CD4-positive, alpha-beta memory T cell (primary cell): ENCODE results near the gene ERVV-1. TPM values are rescaled to one million over a fixed set of nuclear protein-coding genes. Genes with fewer than 3 reads are reported as not detected.
"Not testable (repeated sequence)": the region's sequence is repeated elsewhere in the genome, so short reads cannot be mapped to it uniquely, and the experiment has no call there.

ENCODE experiments used
- CTCF ChIA-PET: fragments of 350-600 bp; sonication (Branson Sonifier 250); formaldehyde crosslinking; loops from one replicate; lab custom pipeline; 2021; ENCODE audit warnings: inconsistent platforms; ENCODE audit not compliant: partially characterized antibody; lab: Charles Lee
- POLR2A ChIA-PET: fragments of 350-600 bp; sonication (Branson Sonifier 250); formaldehyde crosslinking; loops from one replicate; lab custom pipeline; 2021; ENCODE audit not compliant: partially characterized antibody; lab: Charles Lee
- DNase-seq, 5 donors: peaks; one replicate each; pipeline versions ENCODE4 v3.0.0 to v3.0.0-alpha.2; 2020 to 2022; ENCODE audit warnings: mixed read lengths in 1 of 5
- H3K27ac ChIP-seq: one replicate; pipeline ENCODE4 v1.7.0; 2013; ENCODE audit warnings: low read depth, low read length
- H3K27me3 ChIP-seq: 2 replicates; pipeline ENCODE4 v1.7.0; 2013; ENCODE audit warnings: mild to moderate bottlenecking, low read length, moderate library complexity; ENCODE audit not compliant: insufficient read depth
- H3K36me3 ChIP-seq: 2 replicates; pipeline ENCODE4 v1.7.0; 2013; ENCODE audit warnings: mild to moderate bottlenecking, low read length, moderate library complexity; ENCODE audit not compliant: insufficient read depth
- H3K4me1 ChIP-seq: 2 replicates; pipeline ENCODE4 v1.7.0; 2013; ENCODE audit warnings: mild to moderate bottlenecking, low read length, moderate library complexity; ENCODE audit not compliant: insufficient read depth
- H3K4me3 ChIP-seq, 2 donors: one replicate each; pipeline ENCODE4 v1.7.0; 2013; ENCODE audit warnings: low read length in 2 of 2, mild to moderate bottlenecking in 1 of 2
- H3K9me3 ChIP-seq, 2 donors: one replicate each; pipeline ENCODE4 v1.7.0; 2013; ENCODE audit warnings: low read length in 2 of 2, control low read depth in 1 of 2; ENCODE audit not compliant: control insufficient read depth in 1 of 2
- H3K27ac Mint-ChIP-seq, 7 donors: one replicate each; pipeline ENCODE4 v1.8.0; 2020 to 2021; ENCODE audit warnings: mixed read lengths in 7 of 7, mild to moderate bottlenecking in 6 of 7, inconsistent platforms in 3 of 7, moderate library complexity in 3 of 7
- H3K27me3 Mint-ChIP-seq, 2 donors: one replicate each; pipeline ENCODE4 v1.8.0; 2020 to 2021; ENCODE audit warnings: mixed read lengths in 2 of 2
- H3K36me3 Mint-ChIP-seq, 2 donors: one replicate each; pipeline ENCODE4 v1.8.0; 2020 to 2021; ENCODE audit warnings: mixed read lengths in 2 of 2, inconsistent platforms in 1 of 2, mild to moderate bottlenecking in 1 of 2
- H3K4me1 Mint-ChIP-seq, 4 donors: one replicate each; pipeline ENCODE4 v1.8.0; 2020 to 2021; ENCODE audit warnings: mixed read lengths in 4 of 4, mild to moderate bottlenecking in 1 of 4
- H3K4me3 Mint-ChIP-seq, 8 donors: one replicate each; pipeline ENCODE4 v1.8.0; 2020 to 2021; ENCODE audit warnings: mixed read lengths in 8 of 8, mild to moderate bottlenecking in 7 of 8, moderate library complexity in 6 of 8, inconsistent platforms in 3 of 8
- H3K9me3 Mint-ChIP-seq, 8 donors: one replicate each; pipeline ENCODE4 v1.8.0; 2020 to 2021; ENCODE audit warnings: mixed read lengths in 8 of 8, mild to moderate bottlenecking in 5 of 8, inconsistent platforms in 3 of 8, moderate library complexity in 1 of 8
- intact Hi-C: fragments of 100-400 bp; cut with micrococcal nuclease; formaldehyde crosslinking; loops from one replicate; pipeline ENCODE4 v1.15.1; 2023
- polyA plus RNA-seq, 2 donors: library from polyadenylated mRNA; unstranded; fragments of 300-500 nt; fragmentation: Illumina TruSeq; gene quantifications; one replicate each; pipeline ENCODE4 v1.2.3, GENCODE V29; 2021
- total RNA-seq, 2 experiments: library from RNA; stranded (reverse); gene quantifications; one replicate each; pipeline ENCODE4 v1.2.3, GENCODE V29; 2021

The ERVV-1 gene
- total RNA-seq (not detected), polyA plus RNA-seq (not detected)

- intact Hi-C loops = no loop called here
- POLR2A ChIA-PET = no interaction called here
- CTCF ChIA-PET = no interaction called here
Measured at GRCh38 chr19:53013621-53014020, at the start of gene ERVV-1. Gene ERVV-1, plus strand, starts transcription at chr19:53013921. Its CDS starts 170 bp downstream, at chr19:53014091.

GRCh38 chr19:52967772-52968171, 45.9 kb upstream of the ERVV-1 start:
- Mint-ChIP-seq H3K27ac (no peak overlapping the region), H3K27me3 (peaks cover 0 to 1% of the 10 kb centered on the region in 2 donors), H3K4me3 (no peak overlapping the region), H3K36me3 (peaks cover 35 to 40% of the 10 kb centered on the region in 2 donors), H3K9me3 (peaks cover 0 to 60% (median 46%) of the 10 kb centered on the region in 8 donors), H3K4me1 (peaks cover 8 to 14% (median 11%) of the 10 kb centered on the region in 4 donors)
- POLR2A ChIA-PET = no interaction called here
- H3K36me3 ChIP-seq = no peaks in the 10 kb centered on the region
- peaks cover 7% of the 10 kb centered on the region for H3K4me1 ChIP-seq
- H3K4me3 ChIP-seq = no peak overlapping the region
- no peak overlapping the region for H3K27ac ChIP-seq
- H3K27me3 ChIP-seq = no peaks in the 10 kb centered on the region
- CTCF ChIA-PET = interaction anchor here (0.6 kb wide), 1 partner anchor 13 kb away, joined by 5 read pairs; no protein-coding TSS in a partner anchor
- peaks cover 0 to 14% of the 10 kb centered on the region in 2 donors for H3K9me3 ChIP-seq
- DNase-seq = no peak
- intact Hi-C loops = loop anchor here (10.0 kb wide), 1 partner anchor 227 kb away; the partner anchor contains the start of gene ZNF665

More at GRCh38 chr19:53013621-53014020, at the start of gene ERVV-1:
- DNase-seq = no peak
- H3K27ac ChIP-seq = no peak within 1 kb of the TSS
- no peak within 1 kb of the TSS for H3K27ac Mint-ChIP-seq
- no peaks in the 10 kb centered on the region for H3K9me3 ChIP-seq
- no peaks in the 10 kb centered on the region for H3K27me3 Mint-ChIP-seq
- H3K4me3 ChIP-seq = no peak within 1 kb of the TSS
- H3K27me3 ChIP-seq = no peaks in the 10 kb centered on the region
- no peaks in the 10 kb centered on the region for H3K4me1 ChIP-seq
- peaks cover 0 to 42% (median 17%) of the 10 kb centered on the region in 8 donors for H3K9me3 Mint-ChIP-seq
- no peak within 1 kb of the TSS for H3K4me3 Mint-ChIP-seq
- no peaks in the 10 kb centered on the region for H3K4me1 Mint-ChIP-seq
- H3K36me3 Mint-ChIP-seq = peaks cover 0 to under 1% of the 10 kb centered on the region in 2 donors
- no peaks in the 10 kb centered on the region for H3K36me3 ChIP-seq

GRCh38 chr19:52981329-52981728, 32.4 kb upstream of the ERVV-1 start:
- Histone ChIP-seq H3K36me3 (no peaks in the 10 kb centered on the region), H3K27ac (no peak overlapping the region), H3K4me1 (no peaks in the 10 kb centered on the region), H3K4me3 (no peak overlapping the region), H3K9me3 (peaks cover 0 to 8% of the 10 kb centered on the region in 2 donors), H3K27me3 (no peaks in the 10 kb centered on the region)
- Mint-ChIP-seq H3K4me1 (peaks cover 0 to 4% (median 0%) of the 10 kb centered on the region in 4 donors), H3K36me3 (peaks cover 32 to 42% of the 10 kb centered on the region in 2 donors), H3K4me3 (no peak overlapping the region), H3K27me3 (no peaks in the 10 kb centered on the region), H3K27ac (peak overlapping the region in 2 of 7 donors; percentile 30 to 73), H3K9me3 (peaks cover 2 to 40% (median 33%) of the 10 kb centered on the region in 8 donors)
- CTCF ChIA-PET = no interaction called here
- intact Hi-C loops = no loop called here
- POLR2A ChIA-PET = no interaction called here
- no peak for DNase-seq

GRCh38 chr19:52983167-52983566, 30.6 kb upstream of the ERVV-1 start:
- Mint-ChIP-seq H3K9me3 (peaks cover 5 to 53% (median 40%) of the 10 kb centered on the region in 8 donors), H3K36me3 (peaks cover 43 to 49% of the 10 kb centered on the region in 2 donors)
- H3K4me3 ChIP-seq, DNase-seq, intact Hi-C loops, POLR2A ChIA-PET, H3K27me3 ChIP-seq, H3K4me1 ChIP-seq, H3K4me3 Mint-ChIP-seq, H3K9me3 ChIP-seq, H3K4me1 Mint-ChIP-seq, H3K27ac Mint-ChIP-seq, H3K27ac ChIP-seq, H3K27me3 Mint-ChIP-seq, H3K36me3 ChIP-seq, CTCF ChIA-PET: not testable (repeated sequence)

GRCh38 chr19:52987221-52987620, 26.5 kb upstream of the ERVV-1 start:
- POLR2A ChIA-PET = no interaction called here
- Mint-ChIP-seq H3K4me1 (peaks cover under 1 to 6% (median 5%) of the 10 kb centered on the region in 4 donors), H3K36me3 (peaks cover 44 to 59% of the 10 kb centered on the region in 2 donors), H3K27me3 (peaks cover 0 to 5% of the 10 kb centered on the region in 2 donors), H3K9me3 (peaks cover 5 to 54% (median 47%) of the 10 kb centered on the region in 8 donors), H3K27ac (no peak overlapping the region), H3K4me3 (no peak overlapping the region)
- CTCF ChIA-PET = no interaction called here
- DNase-seq = no peak
- intact Hi-C loops = no loop called here
- H3K9me3 ChIP-seq = peaks cover 0 to 8% of the 10 kb centered on the region in 2 donors
- H3K27ac ChIP-seq = no peak overlapping the region
- H3K27me3 ChIP-seq = no peaks in the 10 kb centered on the region
- H3K4me3 ChIP-seq = no peak overlapping the region
- H3K4me1 ChIP-seq = peaks cover under 1% of the 10 kb centered on the region
- H3K36me3 ChIP-seq = no peaks in the 10 kb centered on the region

GRCh38 chr19:52988506-52988905, 25.2 kb upstream of the ERVV-1 start:
- DNase-seq = no peak
- H3K36me3 Mint-ChIP-seq = peaks cover 44 to 51% of the 10 kb centered on the region in 2 donors
- intact Hi-C loops = no loop called here
- no peak overlapping the region for H3K27ac Mint-ChIP-seq
- Histone ChIP-seq H3K4me3 (no peak overlapping the region), H3K4me1 (peaks cover 8% of the 10 kb centered on the region), H3K36me3 (no peaks in the 10 kb centered on the region), H3K27ac (no peak overlapping the region), H3K27me3 (no peaks in the 10 kb centered on the region), H3K9me3 (peaks cover 0 to 8% of the 10 kb centered on the region in 2 donors)
- H3K27me3 Mint-ChIP-seq = peaks cover 0 to 9% of the 10 kb centered on the region in 2 donors
- ChIA-PET CTCF (interaction anchor here (1.9 kb wide), 1 partner anchor 32 kb away, joined by 4 read pairs; no protein-coding TSS in a partner anchor), POLR2A (no interaction called here)
- peaks cover 3 to 17% (median 11%) of the 10 kb centered on the region in 4 donors for H3K4me1 Mint-ChIP-seq
- no peak overlapping the region for H3K4me3 Mint-ChIP-seq
- H3K9me3 Mint-ChIP-seq = peaks cover 5 to 53% (median 44%) of the 10 kb centered on the region in 8 donors

GRCh38 chr19:52990759-52991418, 22.8 kb upstream of the ERVV-1 start:
- H3K27me3 ChIP-seq = no peaks in the 10 kb centered on the region
- peaks cover 32 to 35% of the 10 kb centered on the region in 2 donors for H3K36me3 Mint-ChIP-seq
- no peak overlapping the region for H3K27ac Mint-ChIP-seq
- ChIA-PET CTCF (no interaction called here), POLR2A (no interaction called here)
- H3K27ac ChIP-seq = no peak overlapping the region
- no peaks in the 10 kb centered on the region for H3K36me3 ChIP-seq
- peaks cover 3 to 40% (median 31%) of the 10 kb centered on the region in 8 donors for H3K9me3 Mint-ChIP-seq
- H3K4me1 ChIP-seq = peaks cover 14% of the 10 kb centered on the region
- H3K4me3 ChIP-seq = no peak overlapping the region
- DNase-seq = no peak
- peaks cover 3 to 23% (median 18%) of the 10 kb centered on the region in 4 donors for H3K4me1 Mint-ChIP-seq
- H3K27me3 Mint-ChIP-seq = peaks cover 0 to 9% of the 10 kb centered on the region in 2 donors
- no peak overlapping the region for H3K4me3 Mint-ChIP-seq
- intact Hi-C loops = loop anchor here (5.0 kb wide), 2 partner anchors 69 to 464 kb away; partner anchors contain the start of genes ZNF808 and ZNF888
- no peaks in the 10 kb centered on the region for H3K9me3 ChIP-seq
